NB4 (cell line): ENCODE results near the gene CABP4.

Experiments used
- CTCF ChIP-seq: IDR thresholded peaks from one replicate; pipeline ENCODE4 v1.5.1; 2012; ENCODE audit warnings: low read depth, low read length
- MYC ChIP-seq: IDR thresholded peaks from 2 replicates; pipeline ENCODE4 v1.6.1; 2011; ENCODE audit warnings: low read depth, low read length
- POLR2A ChIP-seq: IDR thresholded peaks from 2 replicates; pipeline ENCODE4 v1.6.1; 2011; ENCODE audit warnings: mild to moderate bottlenecking; ENCODE audit not compliant: insufficient read length; ENCODE audit errors: extremely low read depth

GRCh38 chr11:67441098-67441563, 14.0 kb upstream of the CABP4 start:
- TF ChIP-seq CTCF (no peak), POLR2A (no peak), MYC (no peak)
